NCI-H748 (cell line): ENCODE results near the gene NBPF10.
"Not testable (repeated sequence)": the region's sequence is repeated elsewhere in the genome, so short reads cannot be mapped to it uniquely, and the experiment has no call there.

Source experiments
- DNase-seq: peaks from one replicate; lab custom pipeline; 2025; ENCODE audit not compliant: unreplicated experiment; lab: John Stamatoyannopoulos, UW

The NBPF10 gene, protein sequence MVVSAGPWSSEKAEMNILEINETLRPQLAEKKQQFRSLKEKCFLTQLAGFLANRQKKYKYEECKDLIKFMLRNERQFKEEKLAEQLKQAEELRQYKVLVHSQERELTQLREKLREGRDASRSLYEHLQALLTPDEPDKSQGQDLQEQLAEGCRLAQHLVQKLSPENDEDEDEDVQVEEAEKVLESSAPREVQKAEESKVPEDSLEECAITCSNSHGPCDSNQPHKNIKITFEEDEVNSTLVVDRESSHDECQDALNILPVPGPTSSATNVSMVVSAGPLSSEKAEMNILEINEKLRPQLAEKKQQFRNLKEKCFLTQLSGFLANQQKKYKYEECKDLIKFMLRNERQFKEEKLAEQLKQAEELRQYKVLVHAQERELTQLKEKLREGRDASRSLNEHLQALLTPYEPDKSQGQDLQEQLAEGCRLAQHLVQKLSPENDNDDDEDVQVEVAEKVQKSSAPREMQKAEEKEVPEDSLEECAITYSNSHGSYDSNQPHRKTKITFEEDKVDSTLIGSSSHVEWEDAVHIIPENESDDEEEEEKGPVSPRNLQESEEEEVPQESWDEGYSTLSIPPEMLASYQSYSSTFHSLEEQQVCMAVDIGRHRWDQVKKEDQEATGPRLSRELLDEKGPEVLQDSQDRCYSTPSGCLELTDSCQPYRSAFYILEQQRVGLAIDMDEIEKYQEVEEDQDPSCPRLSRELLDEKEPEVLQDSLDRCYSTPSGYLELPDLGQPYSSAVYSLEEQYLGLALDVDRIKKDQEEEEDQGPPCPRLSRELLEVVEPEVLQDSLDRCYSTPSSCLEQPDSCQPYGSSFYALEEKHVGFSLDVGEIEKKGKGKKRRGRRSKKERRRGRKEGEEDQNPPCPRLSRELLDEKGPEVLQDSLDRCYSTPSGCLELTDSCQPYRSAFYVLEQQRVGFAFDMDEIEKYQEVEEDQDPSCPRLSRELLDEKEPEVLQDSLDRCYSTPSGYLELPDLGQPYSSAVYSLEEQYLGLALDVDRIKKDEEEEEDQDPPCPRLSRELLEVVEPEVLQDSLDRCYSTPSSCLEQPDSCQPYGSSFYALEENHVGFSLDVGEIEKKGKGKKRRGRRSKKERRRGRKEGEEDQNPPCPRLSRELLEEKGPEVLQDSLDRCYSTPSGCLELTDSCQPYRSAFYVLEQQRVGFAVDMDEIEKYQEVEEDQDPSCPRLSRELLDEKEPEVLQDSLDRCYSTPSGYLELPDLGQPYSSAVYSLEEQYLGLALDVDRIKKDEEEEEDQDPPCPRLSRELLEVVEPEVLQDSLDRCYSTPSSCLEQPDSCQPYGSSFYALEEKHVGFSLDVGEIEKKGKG (N-terminal part only)

DNA sequence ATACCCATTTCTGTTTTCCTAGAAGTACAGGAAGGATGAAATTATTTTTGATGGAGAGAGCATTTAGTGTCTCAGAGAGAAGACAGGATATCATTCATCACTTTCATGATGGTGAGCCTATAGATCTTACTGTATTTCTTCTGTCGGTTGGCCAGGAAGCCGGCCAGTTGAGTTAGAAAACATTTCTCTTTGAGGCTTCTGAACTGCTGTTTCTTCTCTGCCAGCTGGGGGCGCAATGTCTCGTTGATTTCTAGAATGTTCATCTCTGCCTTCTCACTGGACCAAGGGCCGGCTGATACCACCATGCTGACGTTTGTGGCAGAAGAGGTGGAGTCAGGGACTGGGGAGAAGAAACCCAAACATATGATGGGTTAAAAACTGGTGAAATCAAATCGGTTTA is at the start of gene NBPF10:
NBPF10 (minus strand) TSS at position 340 of the 400 bp plus-strand sequence; CDS start at position 305, 35 bp downstream.
- not testable (repeated sequence) for DNase-seq

DNA sequence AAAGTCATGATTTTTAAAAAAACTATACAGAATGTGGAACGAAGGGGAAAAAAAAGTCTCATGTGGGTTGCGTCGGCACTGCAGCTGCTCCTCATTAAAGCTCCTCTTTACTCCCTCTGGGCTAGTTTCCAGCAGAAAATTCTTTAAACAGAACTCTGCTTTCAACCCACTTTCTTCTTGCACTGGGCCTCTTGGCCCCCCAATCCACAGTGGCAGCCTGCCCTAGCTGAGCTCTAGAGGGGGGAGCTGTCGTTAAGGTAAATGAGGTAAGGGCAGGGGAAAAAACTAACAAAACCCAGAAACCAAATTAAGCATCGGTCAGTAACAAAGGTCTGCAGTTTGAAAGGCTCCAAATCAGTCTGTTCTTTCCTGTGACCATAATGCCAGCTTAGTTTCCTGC is 29.9 kb upstream of the NBPF10 start:
- DNase-seq = not testable (repeated sequence)

DNA sequence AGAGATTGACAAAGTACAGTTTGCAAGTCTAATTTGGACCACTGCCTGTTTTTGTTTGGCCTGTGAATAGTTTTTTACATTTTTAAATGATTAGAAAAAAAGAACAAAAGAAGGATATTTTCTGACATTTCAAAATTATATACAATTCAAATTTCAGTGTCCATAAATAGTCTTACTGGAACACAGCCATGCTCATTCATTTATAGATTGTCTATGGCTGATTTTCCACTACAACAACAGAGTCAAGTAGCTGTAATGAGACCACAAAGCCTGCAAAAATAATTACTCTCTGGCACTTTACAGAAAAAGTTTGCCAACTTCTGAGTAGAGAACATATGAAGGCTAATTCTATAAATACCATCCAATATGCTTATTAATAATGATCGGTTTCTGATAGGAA is 23.1 kb upstream of the NBPF10 start:
- not testable (repeated sequence) for DNase-seq

DNA sequence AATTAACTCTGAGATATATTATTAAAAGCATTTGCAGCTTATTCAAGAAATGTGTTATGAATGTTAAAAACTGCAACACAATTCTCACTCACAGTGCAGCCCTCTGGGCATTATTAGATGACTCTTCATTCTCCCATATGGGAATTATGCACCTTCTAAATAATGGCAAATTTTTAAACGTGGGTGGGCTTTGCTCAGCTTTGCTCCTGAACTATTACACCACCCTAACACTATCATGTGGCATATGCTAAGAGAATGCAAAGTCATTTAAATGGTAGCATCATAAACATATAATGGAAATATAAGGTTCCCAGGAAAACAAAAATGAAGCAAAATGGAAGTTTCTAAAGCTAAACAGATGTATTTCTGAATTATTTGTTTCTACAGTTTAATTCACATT is 22.7 kb upstream of the NBPF10 start:
- DNase-seq = not testable (repeated sequence)
